ENCODE data around the gene MRPL34.

The MRPL34 gene

DNA sequence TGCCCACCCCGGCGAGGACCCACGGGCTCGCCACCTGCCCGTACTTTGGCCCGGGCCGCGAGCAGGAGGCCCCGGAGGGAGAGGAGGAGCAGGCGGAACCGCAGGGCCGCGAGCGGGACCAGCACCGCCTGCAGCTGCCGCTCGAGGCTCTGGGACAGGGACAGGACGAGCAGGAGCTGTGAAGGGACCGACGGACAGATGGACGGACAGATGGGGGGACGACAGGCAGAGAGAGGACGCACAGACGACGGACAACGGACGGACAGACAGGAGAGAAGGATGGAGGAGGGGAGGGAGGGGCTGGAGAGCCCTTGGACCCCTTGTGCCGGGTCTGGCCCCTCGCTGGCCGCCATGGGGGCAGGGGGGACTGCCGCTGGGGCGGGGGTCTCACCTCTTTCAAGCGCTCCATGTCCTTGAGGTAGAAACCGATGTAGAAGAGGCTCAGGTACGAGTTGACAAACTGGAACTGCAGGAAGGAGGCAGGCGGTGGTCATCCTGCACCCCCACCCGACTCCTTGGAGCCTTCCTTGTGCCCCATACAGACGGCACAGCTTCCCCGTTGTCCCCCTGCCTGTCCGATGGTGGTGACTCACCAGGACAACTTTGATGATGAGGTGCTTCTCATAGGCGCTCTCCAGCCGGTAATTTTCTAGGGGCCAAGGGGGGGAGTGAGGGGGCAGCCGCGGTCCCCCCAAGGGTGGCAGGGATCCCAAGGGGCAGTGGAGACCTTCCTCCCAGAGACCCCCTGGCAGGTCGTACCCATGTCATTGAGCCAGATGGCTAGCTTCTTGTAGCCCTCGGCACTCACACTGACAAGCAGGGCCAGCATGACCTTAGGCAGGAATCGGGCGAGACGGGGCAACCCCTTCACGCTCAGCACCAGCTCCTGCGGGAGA is 23.9 kb downstream of the MRPL34 start:
- no peak for DNase-seq

DNA sequence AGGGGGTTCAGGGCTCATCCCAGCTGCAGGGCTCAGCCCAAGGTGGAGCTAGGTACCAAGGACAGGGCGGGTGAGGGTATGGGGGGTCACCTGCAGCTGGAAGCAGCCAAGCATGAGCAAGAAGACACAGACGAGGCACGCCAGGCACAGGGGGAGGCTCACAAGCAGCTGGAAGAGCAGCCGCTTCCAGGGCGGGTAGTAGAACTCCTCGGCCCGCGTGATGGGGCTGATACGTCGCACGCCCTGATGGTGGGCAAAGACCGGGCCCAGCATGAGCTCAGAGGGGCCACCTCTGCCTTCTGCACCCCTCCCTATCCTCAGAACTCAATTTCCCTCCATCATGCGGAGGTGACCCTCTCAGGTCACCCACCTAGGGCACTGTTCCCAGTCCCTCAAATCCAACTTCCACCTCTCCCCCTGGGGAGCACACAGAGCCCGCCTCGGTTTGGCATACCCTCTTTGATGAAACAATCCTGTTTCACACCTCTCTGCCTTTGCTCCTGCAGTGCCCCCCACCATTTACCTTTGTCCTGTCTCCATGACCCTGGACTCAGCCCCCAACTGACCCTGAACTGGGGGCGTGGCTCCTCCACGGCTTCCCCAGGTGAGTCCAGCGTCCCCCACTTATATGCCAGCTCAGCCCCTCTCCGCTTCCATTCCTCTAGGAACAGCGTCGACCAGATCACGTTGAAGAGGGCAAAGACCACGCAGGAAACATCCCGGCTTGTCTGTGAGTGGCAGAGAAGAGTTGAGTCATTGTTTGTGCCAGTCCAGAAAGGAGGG is 24.8 kb downstream of the MRPL34 start:
- DNase-seq = no peak

DNA sequence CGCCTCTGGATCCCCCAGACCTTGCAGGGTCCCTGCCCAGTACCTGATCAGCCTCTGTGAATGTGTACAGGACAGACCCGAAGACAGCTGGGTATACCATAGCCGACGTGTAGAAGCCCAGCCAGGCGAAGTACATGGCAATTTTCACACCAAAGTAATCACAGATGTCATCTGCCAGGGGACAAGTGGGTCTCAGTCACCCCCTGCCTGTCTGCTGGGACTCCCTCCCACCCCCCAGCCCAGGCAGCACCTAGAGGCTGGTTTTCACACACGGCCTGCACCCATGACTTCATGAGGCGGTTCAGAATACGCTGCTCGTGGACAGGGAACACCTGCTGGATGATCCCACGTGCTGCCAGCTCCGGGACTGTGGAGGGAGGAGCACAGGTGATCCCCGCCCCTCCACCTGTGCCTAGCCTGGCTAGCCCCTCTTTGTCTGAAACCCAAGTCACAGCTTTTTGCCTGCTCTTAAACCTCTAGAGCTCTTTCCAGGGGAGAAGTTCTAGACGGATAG is 25.4 kb downstream of the MRPL34 start:
- no peak for DNase-seq

DNA sequence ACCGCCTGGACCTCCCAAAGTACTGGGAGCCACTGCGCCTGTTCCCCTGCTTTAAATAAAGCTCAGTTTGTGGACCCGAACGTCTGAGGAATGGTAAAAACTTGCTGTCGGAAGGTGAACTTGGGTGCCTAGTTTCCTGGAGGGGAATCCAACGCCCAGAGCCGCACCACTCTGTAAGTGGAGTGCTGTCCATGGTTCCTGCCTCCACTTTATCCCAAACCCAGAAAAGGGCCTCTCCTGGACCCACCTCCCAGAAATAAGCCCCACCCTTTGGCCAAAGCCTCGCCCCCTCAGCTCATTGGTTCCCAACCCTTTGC is 26.6 kb downstream of the MRPL34 start:
- no peak for DNase-seq

DNA sequence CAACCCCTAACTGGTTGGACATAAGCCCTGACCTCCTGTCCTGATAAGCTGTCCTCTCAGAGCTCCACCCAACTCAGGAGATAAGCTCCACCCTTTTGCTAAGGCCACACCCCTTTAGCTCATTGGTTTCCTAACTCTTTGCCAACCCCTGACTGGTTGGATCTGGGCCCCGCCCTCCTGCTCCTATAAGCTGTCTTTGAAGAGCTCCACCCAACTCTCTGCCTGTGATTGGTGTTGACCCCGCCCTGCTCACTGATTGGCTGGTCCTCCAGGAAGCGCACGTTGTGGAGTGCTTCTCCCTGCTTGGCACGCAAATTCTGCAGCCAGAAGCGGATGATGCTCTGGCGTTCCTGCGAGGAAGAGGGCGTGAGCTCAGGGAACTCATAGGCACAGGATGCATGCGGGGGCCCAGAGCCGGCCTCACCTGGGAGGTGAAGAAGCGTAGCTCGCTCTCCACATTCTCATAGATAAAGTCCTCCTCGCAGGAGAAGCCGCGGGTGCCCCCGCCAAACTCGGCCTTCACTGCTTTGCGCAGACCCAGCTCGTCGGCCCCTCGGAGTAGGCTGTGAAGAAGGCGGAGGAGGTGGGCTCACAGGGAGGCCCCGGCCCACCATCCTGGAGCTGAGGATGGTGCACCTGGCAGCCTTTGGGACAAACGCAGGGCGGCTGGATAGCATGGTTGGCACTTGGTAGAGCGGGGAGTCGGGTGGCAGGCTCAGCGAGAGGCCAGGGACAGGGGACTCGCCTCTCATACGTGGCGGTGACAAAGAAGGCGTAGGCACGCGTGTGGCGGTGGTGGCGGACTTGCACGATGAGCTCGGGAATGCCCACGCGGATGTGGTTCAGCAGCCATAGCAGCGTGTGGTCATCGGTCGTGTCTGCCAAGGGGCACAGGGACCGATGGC is 27.3 kb downstream of the MRPL34 start:
- DNase-seq = no peak

DNA sequence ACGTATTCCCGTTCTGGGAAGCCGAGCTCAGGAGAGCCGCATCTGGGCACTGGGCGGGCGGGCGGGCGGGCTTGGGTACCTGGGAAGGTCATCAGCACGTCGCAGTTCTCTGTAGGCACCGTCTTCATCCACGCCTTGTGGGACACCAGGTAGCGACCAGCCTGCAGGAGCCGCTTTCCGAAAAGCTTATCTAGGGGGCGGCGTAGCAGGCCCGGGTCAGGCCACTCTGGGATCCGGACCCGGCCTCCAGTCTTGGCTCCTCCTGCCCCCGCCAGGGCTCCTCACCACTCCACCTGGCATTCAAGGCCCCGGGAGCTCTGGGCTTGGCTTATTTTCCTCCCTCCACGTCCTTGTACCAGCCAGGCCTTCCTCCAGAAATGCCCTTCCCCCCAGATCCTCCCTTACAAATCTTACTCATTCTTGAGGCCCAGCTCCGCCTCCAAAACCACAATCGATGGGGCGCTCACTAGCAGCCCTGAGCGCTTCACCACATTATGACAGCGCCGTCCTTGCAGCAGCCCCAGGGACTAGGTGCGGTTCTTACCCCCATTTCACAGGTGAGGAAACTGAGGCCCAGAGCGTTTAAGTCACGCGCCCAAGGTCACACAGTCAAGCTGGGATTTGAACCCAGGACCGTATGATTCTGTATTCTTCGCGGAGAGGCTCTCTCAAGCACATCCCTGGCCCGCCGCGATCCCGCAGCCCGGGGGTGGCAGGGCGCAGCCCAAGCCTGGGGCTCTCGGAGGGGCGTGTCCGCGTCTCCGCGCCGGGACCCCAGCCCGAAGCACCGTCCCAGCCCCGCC is 28.1 kb downstream of the MRPL34 start:
- DNase-seq = peak; percentile 14

DNA sequence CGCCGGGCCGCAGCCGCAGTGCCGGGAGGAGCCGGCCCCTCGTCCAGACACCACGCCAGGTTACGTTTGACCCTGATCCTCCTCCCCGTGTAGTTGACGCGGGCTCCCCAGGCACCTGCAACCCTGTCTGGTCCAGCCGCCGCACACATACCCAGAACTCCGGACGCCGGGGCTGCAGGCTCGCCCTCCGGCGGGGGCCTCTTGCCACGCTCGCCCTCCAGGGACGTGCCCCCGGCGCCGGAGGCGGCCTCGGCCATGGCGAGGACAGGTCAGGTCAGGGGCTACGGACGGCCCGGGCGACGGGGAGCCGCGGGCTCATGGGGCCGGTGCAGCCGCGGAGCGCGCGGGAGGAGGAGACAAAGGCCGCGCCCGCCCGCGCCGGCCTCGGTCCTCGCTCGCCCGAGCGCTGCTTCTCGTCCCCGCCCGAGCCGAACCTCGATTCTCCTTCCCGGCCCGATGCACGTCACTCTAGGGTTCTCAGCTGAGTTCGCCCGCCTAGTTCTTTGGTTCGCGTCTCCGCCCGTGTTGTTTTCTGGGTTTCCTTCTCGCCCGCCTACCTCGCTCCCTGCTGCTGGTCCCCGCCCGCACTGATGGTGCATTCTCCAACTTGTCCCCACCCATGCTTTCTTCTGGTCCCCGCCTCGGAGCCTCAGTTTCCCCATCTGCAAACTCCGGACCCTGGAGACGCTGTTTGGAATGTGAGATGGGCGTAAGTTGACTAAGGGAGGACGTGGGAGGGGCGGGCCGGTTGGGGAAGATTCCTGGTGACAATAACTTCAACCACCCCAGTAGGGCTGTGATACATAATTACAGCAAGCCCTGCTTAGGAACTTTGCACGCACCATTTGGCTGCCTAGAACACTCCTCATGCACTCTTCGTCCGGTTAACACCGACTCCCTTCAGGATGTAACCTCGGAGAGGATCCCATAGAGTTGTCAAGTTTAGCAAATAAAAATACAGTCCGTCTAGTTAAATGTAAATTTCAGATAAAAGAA is 29.0 kb downstream of the MRPL34 start, which contains the start of gene ANO8:
TSS of gene ANO8 (minus strand) at position 442 of the 996 bp plus-strand sequence. CDS start at position 257, 185 bp downstream.
- DNase-seq = peak; percentile 86

DNA sequence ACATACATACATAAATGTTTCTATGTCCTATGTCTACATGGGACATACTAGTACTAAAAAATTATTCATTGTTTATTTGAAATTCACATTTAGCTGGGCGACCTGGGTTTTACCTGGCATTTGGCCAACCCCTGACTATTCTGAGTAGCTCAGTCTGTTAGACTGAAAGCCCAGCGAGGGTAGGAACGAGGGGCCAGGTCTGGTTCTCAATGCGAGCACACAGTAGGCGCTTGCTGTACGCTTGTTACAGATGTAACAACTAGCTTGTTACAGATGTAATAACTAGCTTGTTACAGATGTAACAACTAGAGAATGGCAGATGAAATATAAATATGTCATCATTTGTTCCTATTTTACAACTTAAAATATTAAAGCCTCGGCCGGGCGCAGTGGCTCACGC is 29.9 kb downstream of the MRPL34 start:
- no peak for DNase-seq

DNA sequence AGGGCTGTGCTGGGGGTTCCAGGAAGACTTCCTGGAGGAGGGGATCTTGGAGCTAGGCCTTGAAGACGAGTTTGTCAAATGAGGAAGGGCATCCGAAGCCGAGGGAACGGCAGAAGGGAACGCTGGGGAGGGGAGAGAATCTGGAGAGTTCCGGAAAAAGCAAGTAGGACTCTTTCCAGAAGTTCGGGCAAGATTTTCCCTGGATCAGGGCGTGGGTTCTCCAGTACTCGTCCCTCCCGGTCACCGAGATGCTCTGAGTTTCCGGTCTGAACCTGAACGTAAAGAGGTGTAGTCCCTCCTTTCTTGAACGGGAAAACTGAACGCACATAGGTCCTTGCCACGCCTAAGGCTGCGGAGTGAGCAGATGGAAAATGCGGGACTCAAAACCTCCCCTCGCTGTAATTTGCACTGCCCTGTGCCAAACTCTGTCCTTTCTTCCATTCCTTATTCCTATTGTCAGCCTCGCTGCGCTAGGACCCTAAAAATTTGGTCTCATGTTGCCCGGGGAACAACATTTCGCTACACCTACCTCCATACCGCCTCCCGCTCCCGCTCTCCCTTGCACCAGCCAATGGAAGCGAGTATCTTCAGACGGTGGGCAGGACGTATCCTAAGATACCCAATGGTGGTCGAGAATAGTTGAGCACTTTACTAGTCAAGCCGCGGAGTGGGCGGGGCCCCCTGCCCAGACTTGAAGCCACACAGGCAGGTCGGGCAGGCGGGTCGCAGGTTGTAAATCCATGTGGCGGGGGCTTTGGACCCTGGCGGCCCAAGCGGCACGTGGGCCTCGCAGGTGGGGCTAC is 31.4 kb downstream of the MRPL34 start, which contains the start of gene GTPBP3:
TSS of gene GTPBP3 (plus strand) at position 682 of the 803 bp plus-strand sequence. CDS start at position 741, 59 bp downstream.
- DNase-seq = peak; percentile 94

DNA sequence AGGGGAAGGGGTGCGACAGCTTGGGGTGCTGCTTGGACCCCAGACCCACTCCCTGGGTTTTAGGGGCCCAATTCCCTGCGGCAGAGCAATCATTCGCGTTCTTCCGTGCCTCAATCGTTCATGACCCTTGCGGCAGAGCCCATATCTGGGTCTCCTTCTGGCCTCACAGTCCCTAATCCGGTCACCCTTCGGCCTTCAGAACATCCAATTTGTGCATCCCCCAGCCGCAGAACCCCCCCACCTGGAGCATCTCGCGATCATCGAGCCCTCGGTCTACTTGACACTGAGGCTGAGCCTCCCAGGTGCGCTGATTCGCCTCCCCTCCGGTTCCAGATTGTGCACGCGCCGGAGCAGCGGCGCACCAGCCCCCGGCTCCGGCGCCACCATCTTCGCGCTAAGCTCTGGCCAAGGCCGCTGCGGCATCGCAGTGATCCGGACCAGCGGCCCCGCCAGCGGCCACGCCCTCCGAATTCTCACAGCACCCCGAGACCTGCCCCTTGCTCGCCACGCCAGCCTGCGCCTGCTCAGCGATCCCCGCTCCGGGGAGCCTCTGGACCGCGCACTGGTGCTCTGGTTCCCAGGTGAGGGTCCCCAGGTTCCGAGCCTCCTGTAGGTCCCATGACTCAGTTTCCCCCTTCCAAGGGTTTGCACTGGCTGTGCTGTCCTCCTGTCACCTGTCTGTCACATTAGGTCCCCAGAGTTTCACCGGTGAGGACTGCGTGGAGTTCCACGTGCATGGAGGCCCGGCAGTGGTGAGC is 32.2 kb downstream of the MRPL34 start:
- no peak for DNase-seq

DNA sequence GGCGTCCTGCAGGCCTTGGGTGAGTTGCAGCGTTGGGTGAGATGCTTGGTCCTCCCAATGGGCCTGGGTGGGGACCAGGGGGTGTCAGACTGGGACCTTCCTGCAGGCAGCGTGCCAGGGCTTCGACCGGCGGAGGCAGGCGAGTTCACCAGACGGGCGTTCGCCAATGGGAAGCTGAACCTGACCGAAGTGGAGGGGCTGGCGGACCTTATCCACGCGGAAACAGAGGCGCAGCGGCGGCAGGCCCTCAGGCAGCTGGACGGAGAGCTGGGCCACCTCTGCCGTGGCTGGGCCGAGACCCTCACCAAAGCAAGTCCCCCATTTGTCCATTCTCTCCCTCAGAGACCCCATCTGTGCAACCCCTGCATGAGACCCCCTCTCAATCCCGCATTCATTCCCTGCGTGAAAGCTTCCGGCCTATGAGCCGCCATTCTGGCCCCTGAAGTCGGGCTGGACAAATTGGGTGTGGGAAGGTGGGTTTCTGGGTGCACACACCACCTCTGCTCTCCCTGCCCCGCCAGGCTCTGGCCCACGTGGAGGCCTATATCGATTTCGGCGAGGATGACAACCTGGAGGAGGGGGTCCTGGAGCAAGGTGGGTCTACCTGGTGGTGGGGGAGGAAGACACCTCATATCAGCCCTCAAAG is 32.9 kb downstream of the MRPL34 start:
- DNase-seq = no peak

DNA sequence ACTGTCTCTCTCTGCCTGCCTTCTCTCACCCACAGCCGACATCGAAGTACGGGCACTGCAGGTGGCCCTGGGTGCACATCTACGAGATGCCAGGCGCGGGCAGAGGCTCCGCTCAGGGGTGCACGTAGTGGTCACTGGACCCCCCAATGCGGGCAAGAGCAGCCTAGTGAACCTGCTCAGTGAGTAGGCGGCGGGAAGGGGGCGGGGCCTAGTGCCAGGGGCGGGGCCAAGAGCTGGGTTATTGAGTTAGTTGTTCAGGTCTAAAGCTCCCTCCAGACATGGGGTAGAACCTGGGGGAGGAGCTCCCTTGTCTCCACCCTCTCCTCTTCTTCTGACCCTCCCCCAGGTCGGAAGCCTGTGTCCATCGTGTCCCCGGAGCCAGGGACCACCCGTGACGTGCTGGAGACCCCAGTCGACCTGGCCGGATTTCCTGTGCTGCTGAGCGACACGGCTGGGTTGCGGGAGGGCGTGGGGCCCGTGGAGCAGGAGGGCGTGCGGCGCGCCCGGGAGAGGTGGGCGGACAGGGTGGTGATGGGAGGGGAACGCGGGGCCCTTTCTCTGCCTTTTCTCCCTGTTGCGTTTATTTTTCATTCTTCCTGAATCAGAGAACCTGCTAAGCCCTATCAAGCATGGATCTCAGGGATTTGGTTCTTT is 33.5 kb downstream of the MRPL34 start:
- peak; percentile 16 for DNase-seq

DNA sequence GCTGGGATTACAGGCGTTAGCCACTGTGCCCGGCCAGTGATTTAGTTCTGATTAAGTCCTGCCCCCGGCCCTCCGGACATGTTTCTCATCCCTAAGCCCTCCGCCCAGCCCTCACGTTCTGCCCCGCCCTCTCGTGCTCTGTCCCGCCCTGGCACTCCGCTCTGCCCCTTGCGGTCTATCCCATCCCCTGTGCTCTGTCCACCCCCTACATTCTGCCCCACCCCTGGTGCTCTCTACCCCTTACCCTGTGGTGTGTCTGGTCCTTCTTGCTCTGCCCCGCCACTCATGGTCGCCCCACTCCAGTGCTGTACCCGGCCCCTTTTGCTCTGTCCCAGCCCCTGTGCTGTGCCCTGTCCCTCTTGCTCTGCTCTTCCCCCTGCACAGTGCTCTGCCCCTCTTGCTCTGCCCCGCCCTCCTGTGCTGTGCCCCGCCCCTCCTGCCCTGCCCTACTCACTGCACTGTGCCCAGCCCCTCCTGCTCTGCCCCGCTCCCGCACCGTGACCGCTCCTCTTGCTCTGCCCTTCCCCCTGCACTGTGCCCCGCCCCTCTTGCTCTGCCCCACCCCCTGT is 34.7 kb downstream of the MRPL34 start:
- no peak for DNase-seq

DNA sequence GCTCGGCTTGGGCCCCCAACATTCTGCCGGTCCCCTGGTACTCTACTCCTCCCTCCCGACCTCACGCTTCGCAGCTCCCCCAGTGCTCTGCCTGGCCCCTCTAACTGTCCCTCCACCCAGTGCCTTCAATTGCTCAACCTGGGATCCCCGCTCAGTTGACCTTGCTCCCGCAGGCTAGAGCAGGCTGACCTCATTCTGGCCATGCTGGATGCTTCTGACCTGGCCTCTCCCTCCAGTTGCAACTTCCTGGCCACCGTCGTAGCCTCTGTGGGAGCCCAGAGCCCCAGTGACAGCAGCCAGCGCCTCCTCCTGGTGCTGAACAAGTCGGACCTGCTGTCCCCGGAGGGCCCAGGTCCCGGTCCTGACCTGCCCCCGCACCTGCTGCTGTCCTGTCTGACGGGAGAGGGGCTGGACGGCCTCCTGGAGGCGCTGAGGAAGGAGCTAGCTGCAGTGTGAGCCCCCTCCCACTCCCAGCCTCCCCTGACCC is 35.2 kb downstream of the MRPL34 start:
- DNase-seq = no peak

DNA sequence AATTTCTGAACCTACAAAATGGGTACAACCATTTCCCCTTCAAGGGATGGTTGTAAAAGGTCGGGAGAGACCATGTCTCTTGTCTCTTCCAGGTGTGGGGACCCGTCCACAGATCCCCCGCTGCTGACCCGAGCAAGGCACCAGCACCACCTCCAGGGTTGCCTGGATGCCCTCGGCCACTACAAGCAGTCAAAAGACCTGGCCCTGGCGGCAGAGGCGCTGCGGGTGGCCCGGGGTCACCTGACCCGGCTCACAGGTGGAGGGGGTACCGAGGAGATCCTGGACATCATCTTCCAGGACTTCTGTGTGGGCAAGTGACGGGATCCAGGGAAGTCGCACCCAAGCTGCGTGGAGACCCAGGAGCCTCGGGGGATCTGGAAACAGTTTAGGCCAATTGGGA is 35.7 kb downstream of the MRPL34 start:
- no peak for DNase-seq

DNA sequence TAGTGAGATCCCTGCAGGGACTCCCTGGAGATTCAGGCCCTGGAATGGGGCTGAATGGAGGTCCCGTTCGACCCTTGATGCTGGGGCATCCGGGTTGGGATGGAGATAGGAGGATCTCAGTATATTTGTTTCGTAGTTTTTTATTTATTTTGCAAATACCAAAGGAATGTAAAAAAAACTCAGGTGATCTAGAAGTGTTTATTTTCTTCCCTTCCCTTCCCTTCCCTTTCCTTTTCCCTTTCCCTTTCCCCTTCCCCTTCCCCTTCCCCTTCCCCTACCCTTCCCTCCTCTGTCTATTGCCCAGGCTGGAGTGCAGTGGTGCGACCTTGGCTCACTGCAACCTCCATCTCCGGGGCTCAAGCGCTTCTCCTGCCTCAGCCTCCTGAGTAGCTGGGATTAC is 36.2 kb downstream of the MRPL34 start:
- DNase-seq = no peak

DNA sequence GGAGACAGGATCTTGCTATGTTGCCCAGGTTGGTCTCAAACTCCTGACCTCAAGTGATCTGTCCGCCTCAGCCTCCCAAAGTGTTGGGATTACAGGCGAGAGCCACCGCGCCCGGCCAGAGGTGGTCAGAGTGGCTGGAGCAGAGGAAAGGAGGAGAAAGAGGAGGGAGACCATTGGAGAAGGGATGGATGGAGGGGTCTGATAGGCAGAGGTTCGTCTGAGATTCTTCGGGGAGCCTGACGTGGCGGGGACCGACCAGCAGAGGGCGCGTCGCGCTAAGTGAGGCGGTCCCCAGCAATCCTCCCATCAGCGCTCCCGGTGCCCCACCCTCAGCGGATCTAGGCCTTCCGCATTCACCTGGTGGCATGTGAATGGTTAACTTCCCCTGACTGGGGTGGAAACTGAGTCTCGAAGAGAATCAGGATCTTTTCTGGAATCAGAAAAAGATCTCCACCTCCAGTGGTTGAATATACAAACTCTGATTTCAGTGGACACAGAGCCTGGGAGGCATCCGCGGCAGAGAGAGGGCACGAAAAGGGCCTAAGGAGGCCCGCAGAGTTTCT is 40.5 kb downstream of the MRPL34 start:
- DNase-seq = peak; percentile 75
